OCI-LY1 (cell line): ENCODE measurements around the gene CUBN.

ENCODE experiments used
- EZH2 ChIP-seq: fragments of 200-600 bp; sonication (generic), shearing (Covaris generic); IDR thresholded peaks from 2 replicates; pipeline ENCODE4 v1.8.0; 2017; ENCODE audit warnings: borderline replicate concordance, mixed run types, mild to moderate bottlenecking, antibody characterized with exemption, low read length, moderate library complexity, mixed read lengths
- TF ChIP-seq, protein P1 (sequence below): fragments of 200-600 bp; sonication (generic), shearing (Covaris generic); IDR thresholded peaks from 2 replicates; pipeline ENCODE4 v1.5.1; 2017; ENCODE audit warnings: mild to moderate bottlenecking, antibody characterized with exemption, low read length, moderate library complexity, mixed read lengths

DNA sequence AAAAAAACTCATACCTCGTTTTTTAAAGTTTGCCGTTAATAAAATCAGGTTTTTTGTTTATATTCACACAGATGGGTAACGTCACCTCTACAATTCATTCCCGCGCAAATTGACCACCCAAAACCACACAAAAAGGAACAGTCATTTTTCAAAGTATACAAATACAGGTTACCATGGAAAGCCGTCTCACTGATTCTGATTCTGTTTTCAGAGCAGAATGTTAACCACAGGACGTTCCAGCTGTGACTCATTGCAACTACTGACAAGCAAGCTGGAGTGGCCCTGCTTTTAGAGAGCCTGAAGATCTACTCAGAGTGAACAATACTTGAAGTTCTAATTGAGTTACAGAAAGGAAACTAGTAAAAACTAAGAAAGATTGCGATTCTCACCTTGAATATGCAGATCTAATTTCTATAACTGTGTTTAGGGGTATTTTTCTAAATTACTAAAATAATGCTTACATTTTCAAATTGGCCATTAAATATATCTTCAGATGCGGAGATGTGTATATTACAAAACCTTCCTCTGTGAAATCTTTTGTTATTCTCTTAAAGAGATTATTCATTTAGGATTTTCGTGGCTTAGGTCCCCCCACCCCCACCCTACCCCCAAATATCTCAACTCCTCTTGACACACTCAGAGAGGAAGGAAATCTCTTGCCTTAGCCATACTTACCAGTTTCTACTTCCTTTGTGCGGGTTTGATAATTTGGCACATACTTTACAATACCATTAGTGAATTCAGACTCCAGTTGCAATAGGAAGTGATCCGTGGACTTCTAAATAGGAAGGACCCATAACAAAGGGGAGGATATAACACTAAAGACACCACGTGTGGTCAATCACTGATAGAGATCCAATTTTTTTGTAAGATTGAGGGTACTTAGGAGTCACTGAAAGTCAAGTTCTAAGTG is 106.0 kb downstream of the CUBN start:
- TF ChIP-seq, protein P1, sequence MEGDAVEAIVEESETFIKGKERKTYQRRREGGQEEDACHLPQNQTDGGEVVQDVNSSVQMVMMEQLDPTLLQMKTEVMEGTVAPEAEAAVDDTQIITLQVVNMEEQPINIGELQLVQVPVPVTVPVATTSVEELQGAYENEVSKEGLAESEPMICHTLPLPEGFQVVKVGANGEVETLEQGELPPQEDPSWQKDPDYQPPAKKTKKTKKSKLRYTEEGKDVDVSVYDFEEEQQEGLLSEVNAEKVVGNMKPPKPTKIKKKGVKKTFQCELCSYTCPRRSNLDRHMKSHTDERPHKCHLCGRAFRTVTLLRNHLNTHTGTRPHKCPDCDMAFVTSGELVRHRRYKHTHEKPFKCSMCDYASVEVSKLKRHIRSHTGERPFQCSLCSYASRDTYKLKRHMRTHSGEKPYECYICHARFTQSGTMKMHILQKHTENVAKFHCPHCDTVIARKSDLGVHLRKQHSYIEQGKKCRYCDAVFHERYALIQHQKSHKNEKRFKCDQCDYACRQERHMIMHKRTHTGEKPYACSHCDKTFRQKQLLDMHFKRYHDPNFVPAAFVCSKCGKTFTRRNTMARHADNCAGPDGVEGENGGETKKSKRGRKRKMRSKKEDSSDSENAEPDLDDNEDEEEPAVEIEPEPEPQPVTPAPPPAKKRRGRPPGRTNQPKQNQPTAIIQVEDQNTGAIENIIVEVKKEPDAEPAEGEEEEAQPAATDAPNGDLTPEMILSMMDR: no peak
- TF ChIP-seq EZH2: no peak
